Left hindlimb (tissue), 1 donor: Measurements from ENCODE around the gene SRSF11.
"Not testable (repeated sequence)": the region's sequence is repeated elsewhere in the genome, so short reads cannot be mapped to it uniquely, and the experiment has no call there.

Experiments
- DNase-seq: peaks from one replicate; pipeline ENCODE4 v3.0.0-alpha.2; 2018

SRSF11 gene, protein sequence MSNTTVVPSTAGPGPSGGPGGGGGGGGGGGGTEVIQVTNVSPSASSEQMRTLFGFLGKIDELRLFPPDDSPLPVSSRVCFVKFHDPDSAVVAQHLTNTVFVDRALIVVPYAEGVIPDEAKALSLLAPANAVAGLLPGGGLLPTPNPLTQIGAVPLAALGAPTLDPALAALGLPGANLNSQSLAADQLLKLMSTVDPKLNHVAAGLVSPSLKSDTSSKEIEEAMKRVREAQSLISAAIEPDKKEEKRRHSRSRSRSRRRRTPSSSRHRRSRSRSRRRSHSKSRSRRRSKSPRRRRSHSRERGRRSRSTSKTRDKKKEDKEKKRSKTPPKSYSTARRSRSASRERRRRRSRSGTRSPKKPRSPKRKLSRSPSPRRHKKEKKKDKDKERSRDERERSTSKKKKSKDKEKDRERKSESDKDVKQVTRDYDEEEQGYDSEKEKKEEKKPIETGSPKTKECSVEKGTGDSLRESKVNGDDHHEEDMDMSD

DNA sequence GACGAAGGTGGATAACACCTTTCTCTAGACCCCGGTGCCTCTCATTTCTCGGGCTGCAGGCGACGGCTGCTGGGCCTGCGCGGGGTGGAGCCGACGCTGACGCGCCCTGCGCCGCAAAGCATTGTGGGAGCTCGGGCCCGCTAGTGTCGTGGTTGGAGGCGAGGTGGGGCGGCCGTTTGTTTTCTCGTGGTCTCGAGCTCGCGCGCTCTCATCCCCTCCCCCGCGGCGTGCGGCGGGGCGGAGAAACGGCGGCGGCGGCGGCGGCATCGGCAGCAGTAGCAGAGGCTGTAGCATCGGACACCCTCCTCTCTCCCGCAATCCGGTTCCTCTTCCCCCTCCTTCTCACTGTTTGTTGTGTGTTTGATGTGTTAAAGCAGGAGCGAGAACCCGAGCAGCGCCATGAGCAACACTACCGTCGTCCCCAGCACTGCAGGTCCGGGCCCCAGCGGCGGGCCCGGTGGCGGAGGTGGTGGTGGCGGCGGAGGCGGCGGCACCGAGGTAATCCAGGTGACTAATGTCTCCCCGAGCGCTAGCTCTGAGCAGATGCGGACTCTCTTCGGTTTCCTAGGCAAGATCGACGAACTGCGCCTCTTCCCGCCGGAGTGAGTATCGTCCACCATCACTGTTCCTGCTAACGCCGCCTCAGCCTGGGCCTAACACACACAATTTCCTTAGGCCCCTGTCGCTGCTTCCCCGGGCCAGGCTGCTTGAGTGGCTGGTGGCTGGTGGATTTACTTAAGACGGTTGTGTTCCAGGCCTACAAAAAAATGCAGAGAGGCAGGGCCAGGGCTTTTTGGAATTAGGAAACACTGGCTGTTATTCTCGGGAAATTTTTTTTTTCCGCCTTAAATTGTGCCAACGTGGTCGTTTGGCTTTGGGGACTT is at the start of gene SRSF11:
SRSF11 (plus strand) TSS at position 143 of the 884 bp plus-strand sequence; CDS start at position 400, 257 bp downstream.
- DNase-seq, result peak; percentile 96

GRCh38 chr1:70171512-70171911 is 49.7 kb upstream of the SRSF11 start:
- no peak for DNase-seq

DNA sequence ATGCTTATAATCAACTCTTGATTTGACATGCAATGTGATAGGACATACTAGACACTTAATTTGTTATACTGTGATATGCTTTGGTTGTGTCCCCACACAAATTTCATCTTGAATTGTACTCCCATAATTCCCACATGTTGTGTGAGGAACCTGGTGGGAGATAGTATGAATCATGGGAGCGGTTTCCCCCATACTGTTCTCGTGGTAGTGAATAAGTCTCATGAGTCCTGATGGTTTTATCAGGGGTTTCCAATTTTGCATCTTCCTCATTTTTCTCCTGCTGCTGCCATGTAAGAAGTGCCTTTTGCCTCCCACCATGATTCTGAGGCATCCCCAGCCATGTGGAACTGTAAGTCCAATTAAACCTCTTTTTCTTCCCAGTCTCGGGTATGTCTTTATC is 36.0 kb upstream of the SRSF11 start:
- DNase-seq, result not testable (repeated sequence)

GRCh38 chr1:70188522-70188921 is 32.7 kb upstream of the SRSF11 start:
- DNase-seq, result no peak

GRCh38 chr1:70190180-70190579 is 31.0 kb upstream of the SRSF11 start:
- no peak for DNase-seq

DNA sequence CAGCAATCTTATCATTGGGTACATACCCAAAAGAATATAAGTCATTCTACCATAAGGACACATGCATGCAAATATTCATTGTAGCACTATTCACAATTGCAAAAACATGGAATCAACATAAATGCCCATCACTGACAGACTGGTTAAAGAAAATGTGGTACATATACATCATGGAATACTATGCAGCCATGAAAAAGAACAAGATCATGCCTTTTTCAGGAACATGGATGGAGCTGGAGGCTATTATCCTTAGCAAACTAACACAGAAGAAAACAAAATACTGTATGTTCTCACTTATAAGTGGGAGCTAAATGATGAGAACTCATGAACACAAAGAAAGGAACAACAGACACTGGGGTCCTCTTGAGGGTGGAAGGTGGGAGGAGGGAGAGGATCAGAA is 28.7 kb upstream of the SRSF11 start:
- DNase-seq, result not testable (repeated sequence)

DNA sequence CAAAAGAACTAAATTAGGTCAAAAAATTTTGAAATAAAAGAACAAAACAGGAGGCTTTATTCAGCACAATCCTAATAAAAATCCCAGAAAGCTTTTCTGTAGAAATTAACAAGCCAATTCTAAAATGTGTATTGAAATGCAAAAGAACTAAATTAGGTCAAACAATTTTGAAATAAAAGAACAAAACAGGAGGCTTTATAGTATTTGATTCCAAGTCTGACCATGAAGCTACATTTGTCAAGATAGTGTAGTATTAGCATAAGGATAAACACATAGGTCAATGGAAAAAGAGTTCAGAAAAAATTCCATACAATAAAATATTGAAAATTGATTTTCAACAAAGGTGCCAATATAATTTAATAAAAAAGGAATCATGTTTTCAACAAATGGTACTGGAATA is 26.6 kb upstream of the SRSF11 start:
- no peak for DNase-seq

- DNase-seq, result no peak
These were observed 25.8 kb upstream of the SRSF11 start for GRCh38 chr1:70195342-70195741.

DNA sequence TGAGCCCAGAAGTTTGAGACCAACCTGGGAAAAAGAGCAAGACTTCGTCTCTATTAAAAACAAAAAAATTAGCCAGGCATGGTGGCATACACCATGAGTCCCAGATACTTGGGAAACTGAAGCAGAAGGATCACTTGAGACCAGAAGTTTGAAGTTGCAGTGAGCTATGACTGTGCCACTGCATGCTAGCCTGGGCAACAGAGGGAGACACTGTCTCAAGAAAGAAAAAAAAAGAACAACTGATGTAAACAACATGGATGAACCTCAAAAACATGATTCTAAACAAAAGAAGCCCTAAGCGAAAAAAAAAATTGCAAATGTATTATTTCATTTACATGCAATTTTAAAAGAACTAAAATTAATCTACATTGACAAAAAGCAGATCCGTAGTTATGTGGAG is 24.8 kb upstream of the SRSF11 start:
- DNase-seq, result no peak

DNA sequence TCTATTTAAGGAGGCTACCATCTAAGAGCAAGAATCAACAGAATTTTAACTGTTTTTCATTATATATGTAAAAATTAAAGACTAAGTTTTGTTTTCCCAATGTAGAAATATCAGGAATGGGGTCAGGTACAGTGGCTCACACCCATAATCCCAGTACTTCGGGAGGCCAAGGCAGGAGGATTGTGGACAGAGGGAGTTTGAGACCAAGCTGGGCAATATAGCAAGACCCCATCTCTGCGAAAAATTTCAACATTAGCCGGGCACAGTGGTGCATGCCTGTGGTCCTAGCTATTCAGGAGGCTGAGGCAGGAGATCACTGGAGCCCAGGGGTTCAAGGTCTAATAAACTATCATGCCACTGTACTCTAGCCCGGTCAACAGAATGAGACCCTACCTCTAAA is 21.1 kb upstream of the SRSF11 start:
- DNase-seq, result no peak

DNA sequence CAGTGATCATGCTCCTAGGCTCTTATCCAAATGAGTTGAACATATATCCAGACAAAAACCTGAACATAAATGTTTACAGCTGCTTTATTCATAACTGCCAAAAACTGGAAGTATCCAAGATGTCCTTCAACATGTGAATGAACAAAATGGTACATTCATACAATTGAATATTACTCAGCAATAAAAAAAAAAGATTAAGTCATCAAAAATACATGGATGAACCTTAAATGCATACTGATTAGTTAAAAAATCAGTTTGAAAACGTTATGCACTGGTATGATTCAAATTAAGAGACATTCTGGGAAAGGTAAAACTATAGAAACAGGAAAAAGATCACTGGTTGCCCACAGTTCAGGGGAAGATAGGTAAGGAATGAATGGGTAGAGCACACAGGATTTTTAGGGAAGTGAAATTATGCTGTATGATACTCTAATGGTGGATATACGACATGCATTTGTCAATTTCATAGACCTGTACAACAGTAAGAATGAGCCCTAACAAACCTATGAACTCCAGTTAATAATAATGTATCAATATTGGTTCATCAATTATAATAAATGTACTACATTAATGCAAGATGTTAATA is 18.9 kb upstream of the SRSF11 start:
- no peak for DNase-seq

DNA sequence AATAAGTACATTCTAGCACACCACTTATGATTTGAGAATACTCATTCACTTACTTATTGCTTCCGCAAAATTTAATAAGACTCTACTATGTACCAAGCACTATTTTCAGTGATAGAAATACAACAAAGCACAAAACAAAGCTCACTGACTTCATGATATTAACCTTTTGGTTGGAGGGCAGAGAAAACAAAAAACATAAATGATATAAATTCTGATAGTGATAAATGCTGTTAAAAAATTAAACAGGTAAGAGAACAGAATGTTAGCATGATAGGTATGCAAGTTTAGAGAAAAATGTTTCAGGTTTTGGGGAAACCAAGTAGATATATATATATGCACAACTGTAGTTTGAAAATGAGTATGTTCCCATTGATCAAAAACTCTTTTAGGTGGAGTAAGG is 17.0 kb upstream of the SRSF11 start:
- no peak for DNase-seq

- DNase-seq, result no peak
These were observed 16.6 kb upstream of the SRSF11 start for GRCh38 chr1:70204600-70204999.

- DNase-seq, result no peak
These were observed 16.1 kb upstream of the SRSF11 start for GRCh38 chr1:70205071-70205433.

- peak; percentile 97 for DNase-seq
These were observed 15.6 kb upstream of the SRSF11 start, which contains the start of gene LRRC40 for GRCh38 chr1:70205434-70206118. Gene LRRC40, minus strand, starts transcription at chr1:70205579. Its CDS starts 39 bp downstream, at chr1:70205540.

GRCh38 chr1:70206833-70207232 is 14.3 kb upstream of the SRSF11 start:
- not testable (repeated sequence) for DNase-seq

DNA sequence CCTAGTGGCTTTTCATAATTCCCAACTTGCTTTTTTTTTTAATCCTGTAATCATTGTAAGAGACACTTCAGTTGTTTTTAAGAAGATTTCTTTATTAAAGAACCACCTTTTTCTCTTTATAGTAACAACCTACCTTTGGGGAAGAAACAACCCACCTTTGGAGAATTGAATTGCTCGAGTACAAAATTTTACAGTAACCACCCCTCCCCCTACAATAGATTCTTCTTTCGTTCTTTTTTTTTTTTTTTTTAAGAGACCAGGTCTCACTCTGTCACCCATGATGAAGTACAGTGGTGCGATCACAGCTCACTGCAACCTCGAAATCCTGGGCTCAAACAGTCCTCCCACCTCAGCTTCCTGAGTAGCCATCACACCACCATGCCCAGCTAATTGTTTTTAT is 13.7 kb upstream of the SRSF11 start:
- no peak for DNase-seq

DNA sequence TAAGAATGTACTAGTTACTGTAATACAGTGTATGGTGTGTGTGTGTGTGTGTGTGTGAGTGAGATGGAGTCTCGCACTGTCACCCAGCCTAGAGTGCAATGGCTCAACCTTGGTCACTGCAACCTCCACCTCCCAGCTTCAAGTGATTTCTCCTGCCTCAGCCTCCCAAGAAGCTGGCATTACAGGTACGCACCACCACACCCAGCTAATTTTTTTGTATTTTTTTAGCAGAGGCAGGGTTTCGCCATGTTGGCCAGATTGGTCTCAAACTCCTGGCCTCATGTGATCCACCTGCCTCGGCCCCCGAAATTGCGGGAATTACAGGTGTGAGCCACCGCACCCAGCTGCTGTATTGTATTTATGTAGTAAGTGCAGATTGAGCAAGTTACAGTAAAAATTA is 12.9 kb upstream of the SRSF11 start:
- DNase-seq, result no peak

GRCh38 chr1:70210820-70211219 is 10.4 kb upstream of the SRSF11 start:
- no peak for DNase-seq

DNA sequence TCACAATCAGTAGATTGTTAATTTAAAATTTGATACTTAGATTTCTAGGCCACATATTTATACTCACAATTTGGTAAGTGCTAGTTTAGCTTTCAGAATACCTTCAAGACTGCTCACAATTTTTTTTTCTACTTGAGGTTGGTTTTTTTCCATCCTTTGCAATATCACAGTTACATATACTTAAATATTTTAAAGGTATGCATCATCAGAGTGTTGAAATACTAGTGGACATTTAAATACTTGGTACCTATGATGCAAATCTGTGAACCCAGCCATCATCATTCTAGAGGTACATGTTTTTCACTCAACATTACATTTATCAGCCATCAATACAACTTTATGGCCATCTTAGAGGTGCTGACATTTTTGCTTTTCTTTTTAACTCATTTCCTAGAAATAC is 9.6 kb upstream of the SRSF11 start:
- DNase-seq, result no peak

DNA sequence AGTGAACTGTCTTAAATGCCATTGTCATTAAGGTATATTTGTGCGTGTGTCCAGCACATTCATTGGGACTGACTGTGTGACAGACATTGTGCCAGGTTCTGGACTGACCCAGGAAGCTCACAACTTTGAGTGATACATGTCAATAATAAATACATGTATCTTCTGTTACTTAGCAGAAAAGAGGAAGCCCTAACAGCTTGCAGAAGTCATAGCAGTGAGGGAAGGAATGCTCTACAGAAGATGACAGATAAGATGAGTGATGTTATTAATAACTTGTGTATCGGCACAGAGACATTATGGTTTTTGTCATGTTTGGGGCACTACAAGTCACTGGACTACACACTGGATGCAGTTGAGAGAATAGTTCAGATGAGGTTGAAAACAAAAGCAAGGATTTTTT is 1.2 kb upstream of the SRSF11 start:
- no peak for DNase-seq

GRCh38 chr1:70220517-70221237 is 503 bp upstream of the SRSF11 start:
- DNase-seq, result no peak
